ENCODE results near the gene CPD. TPM values are rescaled to one million over a fixed set of nuclear protein-coding genes. Genes with fewer than 3 reads are reported as not detected.

CPD gene
- total and polyA plus RNA-seq, 9 of the 15 experiments (the other 6 are each of a cell fraction or from before 2014, with no cell fraction given) = 4.5 to 24.4 (median 20.4) TPM

DNA sequence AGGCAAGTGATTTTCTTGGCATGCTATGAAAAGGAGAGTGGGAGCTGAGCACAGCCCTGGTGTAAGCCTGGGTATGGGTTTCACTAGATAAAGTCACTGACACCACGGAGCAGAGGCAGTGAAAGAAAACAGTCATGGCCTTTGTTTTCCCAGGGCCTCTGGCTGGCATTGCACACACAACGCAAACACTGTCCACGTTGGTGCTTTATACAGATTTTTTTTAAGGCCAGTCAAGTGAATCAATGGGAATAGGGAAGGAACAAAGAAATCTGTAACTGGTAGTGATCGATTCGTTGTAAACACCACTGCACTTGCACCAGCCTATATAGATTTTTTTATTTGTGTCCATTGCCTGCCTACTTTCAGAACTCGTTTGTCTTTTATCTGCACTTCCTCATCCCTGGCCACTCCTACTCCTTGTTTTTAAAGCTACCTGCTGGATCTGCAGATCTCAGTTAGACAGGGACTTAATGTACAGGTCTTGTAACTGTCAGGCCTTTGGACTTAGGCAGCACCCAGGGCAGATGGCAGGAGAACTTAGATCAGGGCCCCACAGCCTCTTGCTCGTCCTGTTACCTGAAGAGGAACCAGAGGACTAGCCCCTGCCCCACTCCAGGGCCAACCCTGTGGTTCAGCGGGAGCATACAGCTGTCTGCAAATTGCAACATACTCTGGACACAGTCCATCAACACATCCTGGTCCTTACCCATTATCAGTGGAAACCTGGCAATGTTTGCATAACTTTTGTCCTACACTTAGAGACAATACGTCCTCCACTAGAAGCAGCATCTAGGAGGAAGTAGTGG lies 34.2 kb upstream of the CPD start (continued):
- TF ChIP-seq, protein P1, sequence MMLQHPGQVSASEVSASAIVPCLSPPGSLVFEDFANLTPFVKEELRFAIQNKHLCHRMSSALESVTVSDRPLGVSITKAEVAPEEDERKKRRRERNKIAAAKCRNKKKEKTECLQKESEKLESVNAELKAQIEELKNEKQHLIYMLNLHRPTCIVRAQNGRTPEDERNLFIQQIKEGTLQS (IDR thresholded peaks at IDR 0.05) = peak; percentile 67
- TF ChIP-seq, protein P1 (CRISPR knock-in tag; conservative IDR thresholded peaks at IDR 0.05) = no peak
- 0 out of 2 replicates have a peak, but pooled peaks have one; percentile 14 for TF ChIP-seq POLR2AphosphoS5 (IDR thresholded peaks at IDR 0.05; ENCODE audit: control insufficient read depth, insufficient read depth, low read depth, low read length)
- no peak for TF ChIP-seq ZNF785 (CRISPR knock-in tag; IDR thresholded peaks at IDR 0.05)
- TF ChIP-seq, protein P2, sequence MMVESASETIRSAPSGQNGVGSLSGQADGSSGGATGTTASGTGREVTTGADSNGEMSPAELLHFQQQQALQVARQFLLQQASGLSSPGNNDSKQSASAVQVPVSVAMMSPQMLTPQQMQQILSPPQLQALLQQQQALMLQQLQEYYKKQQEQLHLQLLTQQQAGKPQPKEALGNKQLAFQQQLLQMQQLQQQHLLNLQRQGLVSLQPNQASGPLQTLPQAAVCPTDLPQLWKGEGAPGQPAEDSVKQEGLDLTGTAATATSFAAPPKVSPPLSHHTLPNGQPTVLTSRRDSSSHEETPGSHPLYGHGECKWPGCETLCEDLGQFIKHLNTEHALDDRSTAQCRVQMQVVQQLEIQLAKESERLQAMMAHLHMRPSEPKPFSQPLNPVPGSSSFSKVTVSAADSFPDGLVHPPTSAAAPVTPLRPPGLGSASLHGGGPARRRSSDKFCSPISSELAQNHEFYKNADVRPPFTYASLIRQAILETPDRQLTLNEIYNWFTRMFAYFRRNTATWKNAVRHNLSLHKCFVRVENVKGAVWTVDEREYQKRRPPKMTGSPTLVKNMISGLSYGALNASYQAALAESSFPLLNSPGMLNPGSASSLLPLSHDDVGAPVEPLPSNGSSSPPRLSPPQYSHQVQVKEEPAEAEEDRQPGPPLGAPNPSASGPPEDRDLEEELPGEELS (CRISPR knock-in tag; IDR thresholded peaks at IDR 0.05; ENCODE audit: borderline replicate concordance) = no peak
- TF ChIP-seq, protein P3, sequence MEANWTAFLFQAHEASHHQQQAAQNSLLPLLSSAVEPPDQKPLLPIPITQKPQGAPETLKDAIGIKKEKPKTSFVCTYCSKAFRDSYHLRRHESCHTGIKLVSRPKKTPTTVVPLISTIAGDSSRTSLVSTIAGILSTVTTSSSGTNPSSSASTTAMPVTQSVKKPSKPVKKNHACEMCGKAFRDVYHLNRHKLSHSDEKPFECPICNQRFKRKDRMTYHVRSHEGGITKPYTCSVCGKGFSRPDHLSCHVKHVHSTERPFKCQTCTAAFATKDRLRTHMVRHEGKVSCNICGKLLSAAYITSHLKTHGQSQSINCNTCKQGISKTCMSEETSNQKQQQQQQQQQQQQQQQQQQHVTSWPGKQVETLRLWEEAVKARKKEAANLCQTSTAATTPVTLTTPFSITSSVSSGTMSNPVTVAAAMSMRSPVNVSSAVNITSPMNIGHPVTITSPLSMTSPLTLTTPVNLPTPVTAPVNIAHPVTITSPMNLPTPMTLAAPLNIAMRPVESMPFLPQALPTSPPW (CRISPR knock-in tag; IDR thresholded peaks at IDR 0.05) = no peak
- TF ChIP-seq RHOXF2B (CRISPR knock-in tag; conservative IDR thresholded peaks at IDR 0.05) = no peak
- TF ChIP-seq, protein P4, sequence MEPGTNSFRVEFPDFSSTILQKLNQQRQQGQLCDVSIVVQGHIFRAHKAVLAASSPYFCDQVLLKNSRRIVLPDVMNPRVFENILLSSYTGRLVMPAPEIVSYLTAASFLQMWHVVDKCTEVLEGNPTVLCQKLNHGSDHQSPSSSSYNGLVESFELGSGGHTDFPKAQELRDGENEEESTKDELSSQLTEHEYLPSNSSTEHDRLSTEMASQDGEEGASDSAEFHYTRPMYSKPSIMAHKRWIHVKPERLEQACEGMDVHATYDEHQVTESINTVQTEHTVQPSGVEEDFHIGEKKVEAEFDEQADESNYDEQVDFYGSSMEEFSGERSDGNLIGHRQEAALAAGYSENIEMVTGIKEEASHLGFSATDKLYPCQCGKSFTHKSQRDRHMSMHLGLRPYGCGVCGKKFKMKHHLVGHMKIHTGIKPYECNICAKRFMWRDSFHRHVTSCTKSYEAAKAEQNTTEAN (CRISPR knock-in tag; IDR thresholded peaks at IDR 0.05) = no peak
- no peak for TF ChIP-seq U2AF2 (optimal IDR thresholded peaks at IDR 0.05; ENCODE audit: low read depth, low read length)
- peak in 1 of 2 experiments; percentile 57; a peak in 1 of 4 replicates for TF ChIP-seq HDAC1 (IDR thresholded peaks at IDR 0.05)
- no peak for TF ChIP-seq HMGN3 (IDR thresholded peaks at IDR 0.05; ENCODE audit: borderline replicate concordance, extremely low read depth, insufficient read length, low read depth, low read length)
- TF ChIP-seq, protein P5, sequence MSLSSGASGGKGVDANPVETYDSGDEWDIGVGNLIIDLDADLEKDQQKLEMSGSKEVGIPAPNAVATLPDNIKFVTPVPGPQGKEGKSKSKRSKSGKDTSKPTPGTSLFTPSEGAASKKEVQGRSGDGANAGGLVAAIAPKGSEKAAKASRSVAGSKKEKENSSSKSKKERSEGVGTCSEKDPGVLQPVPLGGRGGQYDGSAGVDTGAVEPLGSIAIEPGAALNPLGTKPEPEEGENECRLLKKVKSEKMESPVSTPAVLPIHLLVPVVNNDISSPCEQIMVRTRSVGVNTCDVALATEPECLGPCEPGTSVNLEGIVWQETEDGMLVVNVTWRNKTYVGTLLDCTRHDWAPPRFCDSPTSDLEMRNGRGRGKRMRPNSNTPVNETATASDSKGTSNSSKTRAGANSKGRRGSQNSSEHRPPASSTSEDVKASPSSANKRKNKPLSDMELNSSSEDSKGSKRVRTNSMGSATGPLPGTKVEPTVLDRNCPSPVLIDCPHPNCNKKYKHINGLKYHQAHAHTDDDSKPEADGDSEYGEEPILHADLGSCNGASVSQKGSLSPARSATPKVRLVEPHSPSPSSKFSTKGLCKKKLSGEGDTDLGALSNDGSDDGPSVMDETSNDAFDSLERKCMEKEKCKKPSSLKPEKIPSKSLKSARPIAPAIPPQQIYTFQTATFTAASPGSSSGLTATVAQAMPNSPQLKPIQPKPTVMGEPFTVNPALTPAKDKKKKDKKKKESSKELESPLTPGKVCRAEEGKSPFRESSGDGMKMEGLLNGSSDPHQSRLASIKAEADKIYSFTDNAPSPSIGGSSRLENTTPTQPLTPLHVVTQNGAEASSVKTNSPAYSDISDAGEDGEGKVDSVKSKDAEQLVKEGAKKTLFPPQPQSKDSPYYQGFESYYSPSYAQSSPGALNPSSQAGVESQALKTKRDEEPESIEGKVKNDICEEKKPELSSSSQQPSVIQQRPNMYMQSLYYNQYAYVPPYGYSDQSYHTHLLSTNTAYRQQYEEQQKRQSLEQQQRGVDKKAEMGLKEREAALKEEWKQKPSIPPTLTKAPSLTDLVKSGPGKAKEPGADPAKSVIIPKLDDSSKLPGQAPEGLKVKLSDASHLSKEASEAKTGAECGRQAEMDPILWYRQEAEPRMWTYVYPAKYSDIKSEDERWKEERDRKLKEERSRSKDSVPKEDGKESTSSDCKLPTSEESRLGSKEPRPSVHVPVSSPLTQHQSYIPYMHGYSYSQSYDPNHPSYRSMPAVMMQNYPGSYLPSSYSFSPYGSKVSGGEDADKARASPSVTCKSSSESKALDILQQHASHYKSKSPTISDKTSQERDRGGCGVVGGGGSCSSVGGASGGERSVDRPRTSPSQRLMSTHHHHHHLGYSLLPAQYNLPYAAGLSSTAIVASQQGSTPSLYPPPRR (CRISPR knock-in tag; IDR thresholded peaks at IDR 0.05; ENCODE audit: borderline replicate concordance) = no peak
- no peak for TF ChIP-seq CHCHD3 (CRISPR knock-in tag; IDR thresholded peaks at IDR 0.05)
- no peak for TF ChIP-seq ATF1 (CRISPR knock-in tag; IDR thresholded peaks at IDR 0.05)
- TF ChIP-seq ATF1 (tag; IDR thresholded peaks at IDR 0.05) = peak; percentile 42
- TF ChIP-seq ZNF143 (CRISPR knock-in tag; IDR thresholded peaks at IDR 0.05) = no peak
